Stimulated activated CD4-positive, alpha-beta T cell treated with anti-CD3 and anti-CD28 coated beads, Interleukin-1b, Interleukin-23, amount 100 ng/mL, for 1 hour (primary cell): ENCODE data around the gene PCDHGA9.
"Not testable (repeated sequence)": the region's sequence is repeated elsewhere in the genome, so short reads cannot be mapped to it uniquely, and the experiment has no call there.

ENCODE experiments used
- DNase-seq, 2 donors: peaks; one replicate each; pipeline ENCODE4 v3.0.0-alpha.2; 2020; ENCODE audit warnings: low read depth in 2 of 2

The PCDHGA9 gene

GRCh38 chr5:141384471-141385267 lies 17.9 kb upstream of the PCDHGA9 start:
- no peak for DNase-seq

- DNase-seq, result not testable (repeated sequence)
Measured at GRCh38 chr5:141387557-141388311, 14.8 kb upstream of the PCDHGA9 start, which contains the start of gene PCDHGB4. Gene PCDHGB4 (plus strand): TSS chr5:141387698. CDS start chr5:141387885, 187 bp downstream.

GRCh38 chr5:141388661-141389060 lies 13.9 kb upstream of the PCDHGA9 start:
- DNase-seq, result no peak

GRCh38 chr5:141389153-141390042 lies 13.2 kb upstream of the PCDHGA9 start:
- no peak for DNase-seq

- DNase-seq, result no peak
Measured at GRCh38 chr5:141392429-141393198, 10.0 kb upstream of the PCDHGA9 start, which contains the start of gene PCDHGA8. Gene PCDHGA8 (plus strand): TSS chr5:141392633. CDS start chr5:141392814, 181 bp downstream.

GRCh38 chr5:141393267-141393666 lies 9.3 kb upstream of the PCDHGA9 start:
- DNase-seq, result no peak

GRCh38 chr5:141394401-141395187 lies 8.0 kb upstream of the PCDHGA9 start:
- not testable (repeated sequence) for DNase-seq

GRCh38 chr5:141397756-141398551 lies 4.6 kb upstream of the PCDHGA9 start, which contains the start of gene PCDHGB5:
Gene PCDHGB5 (plus strand): TSS chr5:141397947. CDS start chr5:141398128, 181 bp downstream.
- DNase-seq, result not testable (repeated sequence)

- no peak for DNase-seq
Measured at GRCh38 chr5:141398608-141399007, 4.0 kb upstream of the PCDHGA9 start.

- DNase-seq, result no peak
Measured at GRCh38 chr5:141399555-141400258, 2.9 kb upstream of the PCDHGA9 start.

GRCh38 chr5:141403387-141403786 lies 809 bp downstream of the PCDHGA9 start:
- DNase-seq, result no peak

- not testable (repeated sequence) for DNase-seq
Measured at GRCh38 chr5:141407790-141408505, 5.4 kb downstream of the PCDHGA9 start, which contains the start of gene PCDHGB6. Gene PCDHGB6 (plus strand): TSS chr5:141408021. CDS start chr5:141408203, 182 bp downstream.

GRCh38 chr5:141409598-141410306 lies 7.2 kb downstream of the PCDHGA9 start:
- no peak for DNase-seq

GRCh38 chr5:141411575-141411974 lies 9.0 kb downstream of the PCDHGA9 start:
- DNase-seq, result no peak

GRCh38 chr5:141412854-141413539 lies 10.4 kb downstream of the PCDHGA9 start, which contains the start of gene PCDHGA10:
Gene PCDHGA10 (plus strand): TSS chr5:141412987. CDS start chr5:141413176, 189 bp downstream.
- peak in 1 of 2 donors; percentile 34 for DNase-seq

- DNase-seq, result no peak
Measured at GRCh38 chr5:141413540-141414069, 11.0 kb downstream of the PCDHGA9 start.
